ENCODE measurements around the gene HIP1R. TPM values are rescaled to one million over a fixed set of nuclear protein-coding genes. Genes with fewer than 3 reads are reported as not detected.

The HIP1R gene, protein sequence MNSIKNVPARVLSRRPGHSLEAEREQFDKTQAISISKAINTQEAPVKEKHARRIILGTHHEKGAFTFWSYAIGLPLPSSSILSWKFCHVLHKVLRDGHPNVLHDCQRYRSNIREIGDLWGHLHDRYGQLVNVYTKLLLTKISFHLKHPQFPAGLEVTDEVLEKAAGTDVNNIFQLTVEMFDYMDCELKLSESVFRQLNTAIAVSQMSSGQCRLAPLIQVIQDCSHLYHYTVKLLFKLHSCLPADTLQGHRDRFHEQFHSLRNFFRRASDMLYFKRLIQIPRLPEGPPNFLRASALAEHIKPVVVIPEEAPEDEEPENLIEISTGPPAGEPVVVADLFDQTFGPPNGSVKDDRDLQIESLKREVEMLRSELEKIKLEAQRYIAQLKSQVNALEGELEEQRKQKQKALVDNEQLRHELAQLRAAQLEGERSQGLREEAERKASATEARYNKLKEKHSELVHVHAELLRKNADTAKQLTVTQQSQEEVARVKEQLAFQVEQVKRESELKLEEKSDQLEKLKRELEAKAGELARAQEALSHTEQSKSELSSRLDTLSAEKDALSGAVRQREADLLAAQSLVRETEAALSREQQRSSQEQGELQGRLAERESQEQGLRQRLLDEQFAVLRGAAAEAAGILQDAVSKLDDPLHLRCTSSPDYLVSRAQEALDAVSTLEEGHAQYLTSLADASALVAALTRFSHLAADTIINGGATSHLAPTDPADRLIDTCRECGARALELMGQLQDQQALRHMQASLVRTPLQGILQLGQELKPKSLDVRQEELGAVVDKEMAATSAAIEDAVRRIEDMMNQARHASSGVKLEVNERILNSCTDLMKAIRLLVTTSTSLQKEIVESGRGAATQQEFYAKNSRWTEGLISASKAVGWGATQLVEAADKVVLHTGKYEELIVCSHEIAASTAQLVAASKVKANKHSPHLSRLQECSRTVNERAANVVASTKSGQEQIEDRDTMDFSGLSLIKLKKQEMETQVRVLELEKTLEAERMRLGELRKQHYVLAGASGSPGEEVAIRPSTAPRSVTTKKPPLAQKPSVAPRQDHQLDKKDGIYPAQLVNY
- 19.9 and 22.1 TPM in 2 replicates for total RNA-seq (2014; rRNA removed; shearing (Covaris generic))
- 6.7 and 8.0 TPM in 2 replicates for polyA plus RNA-seq (2016; fragmentation: Nextera tagmentation; extraction: Ambion mirVana)
- long read RNA-seq, partial matches to known transcripts: 1 of 1 reads
- long read RNA-seq, other reads (novel, unspliced or antisense): 0 of 1 reads

DNA sequence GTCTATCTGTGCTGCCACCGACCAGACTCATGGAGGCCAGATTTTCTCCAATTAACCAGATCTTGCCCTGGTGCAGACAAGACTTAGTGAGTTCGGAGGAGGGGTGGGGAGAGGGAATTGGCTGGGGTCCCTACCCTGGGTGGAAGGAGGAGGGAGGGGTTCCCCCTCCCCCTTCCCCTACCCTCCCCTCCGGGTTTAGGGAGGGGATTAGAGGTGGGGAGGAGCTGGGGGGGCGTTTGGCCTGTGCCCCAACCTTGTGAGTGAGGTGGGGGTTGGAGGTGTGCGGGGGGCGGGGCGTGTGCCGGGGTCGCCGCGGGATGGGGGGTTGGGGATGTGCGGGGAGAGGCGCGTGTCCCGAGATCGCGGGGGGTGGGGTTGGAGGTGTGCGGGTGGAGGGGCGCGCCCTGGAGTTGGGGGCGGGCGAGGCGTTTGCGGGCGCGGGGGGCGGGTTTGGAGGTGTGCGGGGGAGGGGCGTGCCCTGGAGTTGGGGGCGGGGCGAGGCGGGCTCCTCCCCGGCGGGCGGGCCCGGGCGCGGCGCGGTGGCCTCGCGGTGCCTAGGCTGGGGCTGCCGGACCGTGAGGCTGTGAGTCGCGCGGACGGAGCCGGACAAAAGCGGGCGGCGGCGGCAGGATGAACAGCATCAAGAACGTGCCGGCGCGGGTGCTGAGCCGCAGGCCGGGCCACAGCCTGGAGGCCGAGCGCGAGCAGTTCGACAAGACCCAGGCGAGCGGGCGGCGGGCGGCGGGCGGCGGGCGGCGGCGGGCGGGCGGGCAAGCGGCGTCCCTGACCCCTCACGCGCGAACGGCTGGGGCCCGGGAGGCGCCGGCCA is at the start of gene HIP1R:
TSS of gene HIP1R (plus strand) at position 537 of the 829 bp plus-strand sequence. CDS start at position 631, 94 bp downstream.
- Histone ChIP-seq H3K4me1 (ENCODE audit: insufficient read depth) (peaks cover 9% of the 10 kb centered on the region), H3K27me3 (ENCODE audit: insufficient read depth) (peaks cover 38% of the 10 kb centered on the region), H3K79me2 (replicated peaks; ENCODE audit: insufficient read depth) (peaks cover 7% of the 10 kb centered on the region), H3K27ac (ENCODE audit: low read depth) (no peak within 1 kb of the TSS), H2AFZ (peak within 1 kb of the TSS; percentile 82), H4K20me1 (replicated peaks; ENCODE audit: insufficient read depth) (peaks cover 26% of the 10 kb centered on the region), H3K9me2 (ENCODE audit: insufficient read depth) (no peaks in the 10 kb centered on the region), H3F3A (replicated peaks; ENCODE audit: low read depth) (peaks cover 4% of the 10 kb centered on the region; the same call in 1 of the 2 replicates), H3K36me3 (ENCODE audit: insufficient read depth) (no peaks in the 10 kb centered on the region), H3K4me3 (peak within 1 kb of the TSS; percentile 89), H3K4me2 (peak within 1 kb of the TSS; percentile 95)
- Mint-ChIP-seq H3K4me3 (peak within 1 kb of the TSS; percentile 83), H3K4me1 (peaks cover 28% of the 10 kb centered on the region), H3K9me3 (no peaks in the 10 kb centered on the region), H3K27ac (peak within 1 kb of the TSS; percentile 21; the same call in 1 of the 2 replicates), H3K27me3 (ENCODE audit: insufficient read depth, low read depth, poor library complexity) (peaks cover 37% of the 10 kb centered on the region), H3K36me3 (ENCODE audit: low read depth) (no peaks in the 10 kb centered on the region; the same call in 2 of the 3 replicates)
- ATAC-seq (peak; percentile 54), DNase-seq (ENCODE audit: low spot score) (peak; percentile 59)
- TF ChIP-seq, protein P1, sequence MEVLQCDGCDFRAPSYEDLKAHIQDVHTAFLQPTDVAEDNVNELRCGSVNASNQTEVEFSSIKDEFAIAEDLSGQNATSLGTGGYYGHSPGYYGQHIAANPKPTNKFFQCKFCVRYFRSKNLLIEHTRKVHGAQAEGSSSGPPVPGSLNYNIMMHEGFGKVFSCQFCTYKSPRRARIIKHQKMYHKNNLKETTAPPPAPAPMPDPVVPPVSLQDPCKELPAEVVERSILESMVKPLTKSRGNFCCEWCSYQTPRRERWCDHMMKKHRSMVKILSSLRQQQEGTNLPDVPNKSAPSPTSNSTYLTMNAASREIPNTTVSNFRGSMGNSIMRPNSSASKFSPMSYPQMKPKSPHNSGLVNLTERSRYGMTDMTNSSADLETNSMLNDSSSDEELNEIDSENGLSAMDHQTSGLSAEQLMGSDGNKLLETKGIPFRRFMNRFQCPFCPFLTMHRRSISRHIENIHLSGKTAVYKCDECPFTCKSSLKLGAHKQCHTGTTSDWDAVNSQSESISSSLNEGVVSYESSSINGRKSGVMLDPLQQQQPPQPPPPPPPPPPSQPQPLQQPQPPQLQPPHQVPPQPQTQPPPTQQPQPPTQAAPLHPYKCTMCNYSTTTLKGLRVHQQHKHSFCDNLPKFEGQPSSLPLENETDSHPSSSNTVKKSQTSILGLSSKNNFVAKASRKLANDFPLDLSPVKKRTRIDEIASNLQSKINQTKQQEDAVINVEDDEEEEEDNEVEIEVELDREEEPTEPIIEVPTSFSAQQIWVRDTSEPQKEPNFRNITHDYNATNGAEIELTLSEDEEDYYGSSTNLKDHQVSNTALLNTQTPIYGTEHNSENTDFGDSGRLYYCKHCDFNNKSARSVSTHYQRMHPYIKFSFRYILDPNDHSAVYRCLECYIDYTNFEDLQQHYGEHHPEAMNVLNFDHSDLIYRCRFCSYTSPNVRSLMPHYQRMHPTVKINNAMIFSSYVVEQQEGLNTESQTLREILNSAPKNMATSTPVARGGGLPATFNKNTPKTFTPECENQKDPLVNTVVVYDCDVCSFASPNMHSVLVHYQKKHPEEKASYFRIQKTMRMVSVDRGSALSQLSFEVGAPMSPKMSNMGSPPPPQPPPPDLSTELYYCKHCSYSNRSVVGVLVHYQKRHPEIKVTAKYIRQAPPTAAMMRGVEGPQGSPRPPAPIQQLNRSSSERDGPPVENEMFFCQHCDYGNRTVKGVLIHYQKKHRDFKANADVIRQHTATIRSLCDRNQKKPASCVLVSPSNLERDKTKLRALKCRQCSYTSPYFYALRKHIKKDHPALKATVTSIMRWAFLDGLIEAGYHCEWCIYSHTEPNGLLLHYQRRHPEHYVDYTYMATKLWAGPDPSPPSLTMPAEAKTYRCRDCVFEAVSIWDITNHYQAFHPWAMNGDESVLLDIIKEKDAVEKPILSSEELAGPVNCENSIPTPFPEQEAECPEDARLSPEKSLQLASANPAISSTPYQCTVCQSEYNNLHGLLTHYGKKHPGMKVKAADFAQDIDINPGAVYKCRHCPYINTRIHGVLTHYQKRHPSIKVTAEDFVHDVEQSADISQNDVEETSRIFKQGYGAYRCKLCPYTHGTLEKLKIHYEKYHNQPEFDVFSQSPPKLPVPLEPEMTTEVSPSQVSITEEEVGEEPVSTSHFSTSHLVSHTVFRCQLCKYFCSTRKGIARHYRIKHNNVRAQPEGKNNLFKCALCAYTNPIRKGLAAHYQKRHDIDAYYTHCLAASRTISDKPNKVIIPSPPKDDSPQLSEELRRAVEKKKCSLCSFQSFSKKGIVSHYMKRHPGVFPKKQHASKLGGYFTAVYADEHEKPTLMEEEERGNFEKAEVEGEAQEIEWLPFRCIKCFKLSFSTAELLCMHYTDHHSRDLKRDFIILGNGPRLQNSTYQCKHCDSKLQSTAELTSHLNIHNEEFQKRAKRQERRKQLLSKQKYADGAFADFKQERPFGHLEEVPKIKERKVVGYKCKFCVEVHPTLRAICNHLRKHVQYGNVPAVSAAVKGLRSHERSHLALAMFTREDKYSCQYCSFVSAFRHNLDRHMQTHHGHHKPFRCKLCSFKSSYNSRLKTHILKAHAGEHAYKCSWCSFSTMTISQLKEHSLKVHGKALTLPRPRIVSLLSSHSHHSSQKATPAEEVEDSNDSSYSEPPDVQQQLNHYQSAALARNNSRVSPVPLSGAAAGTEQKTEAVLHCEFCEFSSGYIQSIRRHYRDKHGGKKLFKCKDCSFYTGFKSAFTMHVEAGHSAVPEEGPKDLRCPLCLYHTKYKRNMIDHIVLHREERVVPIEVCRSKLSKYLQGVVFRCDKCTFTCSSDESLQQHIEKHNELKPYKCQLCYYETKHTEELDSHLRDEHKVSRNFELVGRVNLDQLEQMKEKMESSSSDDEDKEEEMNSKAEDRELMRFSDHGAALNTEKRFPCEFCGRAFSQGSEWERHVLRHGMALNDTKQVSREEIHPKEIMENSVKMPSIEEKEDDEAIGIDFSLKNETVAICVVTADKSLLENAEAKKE (CRISPR knock-in tag; IDR thresholded peaks at IDR 0.05): no peak
- peak; percentile 50; the same call in 1 of the 2 replicates for TF ChIP-seq POLR2AphosphoS5 (IDR thresholded peaks at IDR 0.05; ENCODE audit: low read depth)
- no peak for TF ChIP-seq NANOG (IDR thresholded peaks at IDR 0.05; ENCODE audit: borderline replicate concordance)
- TF ChIP-seq EZH2 (IDR thresholded peaks at IDR 0.05; ENCODE audit: low read depth, unreplicated experiment): no peak
- TF ChIP-seq ZNF114 (CRISPR knock-in tag; IDR thresholded peaks at IDR 0.05): no peak
- TF ChIP-seq ZNF331 (CRISPR knock-in tag; IDR thresholded peaks at IDR 0.05; ENCODE audit: low read depth): no peak
- TF ChIP-seq, protein P2, sequence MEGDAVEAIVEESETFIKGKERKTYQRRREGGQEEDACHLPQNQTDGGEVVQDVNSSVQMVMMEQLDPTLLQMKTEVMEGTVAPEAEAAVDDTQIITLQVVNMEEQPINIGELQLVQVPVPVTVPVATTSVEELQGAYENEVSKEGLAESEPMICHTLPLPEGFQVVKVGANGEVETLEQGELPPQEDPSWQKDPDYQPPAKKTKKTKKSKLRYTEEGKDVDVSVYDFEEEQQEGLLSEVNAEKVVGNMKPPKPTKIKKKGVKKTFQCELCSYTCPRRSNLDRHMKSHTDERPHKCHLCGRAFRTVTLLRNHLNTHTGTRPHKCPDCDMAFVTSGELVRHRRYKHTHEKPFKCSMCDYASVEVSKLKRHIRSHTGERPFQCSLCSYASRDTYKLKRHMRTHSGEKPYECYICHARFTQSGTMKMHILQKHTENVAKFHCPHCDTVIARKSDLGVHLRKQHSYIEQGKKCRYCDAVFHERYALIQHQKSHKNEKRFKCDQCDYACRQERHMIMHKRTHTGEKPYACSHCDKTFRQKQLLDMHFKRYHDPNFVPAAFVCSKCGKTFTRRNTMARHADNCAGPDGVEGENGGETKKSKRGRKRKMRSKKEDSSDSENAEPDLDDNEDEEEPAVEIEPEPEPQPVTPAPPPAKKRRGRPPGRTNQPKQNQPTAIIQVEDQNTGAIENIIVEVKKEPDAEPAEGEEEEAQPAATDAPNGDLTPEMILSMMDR (conservative IDR thresholded peaks at IDR 0.05; ENCODE audit: low read depth in 2 of 2): no peak

Measured in GM23338 (cell line).